GM10248 (cell line): ENCODE data around the gene WWC2.
"Not testable (repeated sequence)": the region's sequence is repeated elsewhere in the genome, so short reads cannot be mapped to it uniquely, and the experiment has no call there.

Experiments used
- CTCF ChIA-PET: fragments of 300-600 bp; sonication (Branson Sonifier 250); formaldehyde crosslinking; extraction: SDS; loops from one replicate; lab custom pipeline; 2021; ENCODE audit warnings: antibody characterized with exemption; lab: Yijun Ruan, JAX
- POLR2A ChIA-PET: fragments of 350-650 bp; sonication (Branson Sonifier 250); formaldehyde crosslinking; extraction: SDS; loops from one replicate; lab custom pipeline; 2020; ENCODE audit warnings: antibody characterized with exemption; lab: Yijun Ruan, JAX
- DNase-seq: peaks from one replicate; pipeline ENCODE4 v3.0.0; 2012; ENCODE audit errors: extremely low spot score
- TF ChIP-seq, protein P1 (sequence below): IDR thresholded peaks from 2 replicates; pipeline ENCODE4 v1.5.1; 2012; ENCODE audit warnings: mild to moderate bottlenecking, low read depth; ENCODE audit errors: extremely low read depth, missing control alignments, control extremely low read depth

The WWC2 gene

DNA sequence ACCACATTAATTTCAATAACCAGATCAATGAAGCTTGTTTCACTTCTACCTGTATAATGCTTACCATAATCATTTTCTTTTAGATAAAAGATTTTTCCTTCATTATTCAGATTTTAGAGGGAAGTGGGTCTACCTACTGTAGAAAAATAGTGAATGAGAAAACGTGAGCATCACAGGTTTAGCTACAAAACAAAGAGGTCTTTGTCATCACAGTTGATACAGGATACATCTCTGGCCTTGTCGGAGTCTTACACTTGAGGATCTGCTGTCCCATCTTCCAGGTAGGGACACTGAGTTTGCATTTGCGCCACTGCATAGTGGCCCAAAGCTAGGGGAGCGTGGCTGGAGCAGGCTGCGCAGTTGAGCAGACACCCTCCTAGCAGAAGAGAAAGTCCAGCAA is 222.5 kb downstream of the WWC2 start:
- no peak for DNase-seq
- CTCF ChIA-PET, result interaction anchor here (1.0 kb wide), 1 partner anchor 11 kb away, joined by 3 read pairs; no protein-coding TSS in a partner anchor
- POLR2A ChIA-PET, result no interaction called here
- TF ChIP-seq, protein P1, sequence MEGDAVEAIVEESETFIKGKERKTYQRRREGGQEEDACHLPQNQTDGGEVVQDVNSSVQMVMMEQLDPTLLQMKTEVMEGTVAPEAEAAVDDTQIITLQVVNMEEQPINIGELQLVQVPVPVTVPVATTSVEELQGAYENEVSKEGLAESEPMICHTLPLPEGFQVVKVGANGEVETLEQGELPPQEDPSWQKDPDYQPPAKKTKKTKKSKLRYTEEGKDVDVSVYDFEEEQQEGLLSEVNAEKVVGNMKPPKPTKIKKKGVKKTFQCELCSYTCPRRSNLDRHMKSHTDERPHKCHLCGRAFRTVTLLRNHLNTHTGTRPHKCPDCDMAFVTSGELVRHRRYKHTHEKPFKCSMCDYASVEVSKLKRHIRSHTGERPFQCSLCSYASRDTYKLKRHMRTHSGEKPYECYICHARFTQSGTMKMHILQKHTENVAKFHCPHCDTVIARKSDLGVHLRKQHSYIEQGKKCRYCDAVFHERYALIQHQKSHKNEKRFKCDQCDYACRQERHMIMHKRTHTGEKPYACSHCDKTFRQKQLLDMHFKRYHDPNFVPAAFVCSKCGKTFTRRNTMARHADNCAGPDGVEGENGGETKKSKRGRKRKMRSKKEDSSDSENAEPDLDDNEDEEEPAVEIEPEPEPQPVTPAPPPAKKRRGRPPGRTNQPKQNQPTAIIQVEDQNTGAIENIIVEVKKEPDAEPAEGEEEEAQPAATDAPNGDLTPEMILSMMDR, result no peak

DNA sequence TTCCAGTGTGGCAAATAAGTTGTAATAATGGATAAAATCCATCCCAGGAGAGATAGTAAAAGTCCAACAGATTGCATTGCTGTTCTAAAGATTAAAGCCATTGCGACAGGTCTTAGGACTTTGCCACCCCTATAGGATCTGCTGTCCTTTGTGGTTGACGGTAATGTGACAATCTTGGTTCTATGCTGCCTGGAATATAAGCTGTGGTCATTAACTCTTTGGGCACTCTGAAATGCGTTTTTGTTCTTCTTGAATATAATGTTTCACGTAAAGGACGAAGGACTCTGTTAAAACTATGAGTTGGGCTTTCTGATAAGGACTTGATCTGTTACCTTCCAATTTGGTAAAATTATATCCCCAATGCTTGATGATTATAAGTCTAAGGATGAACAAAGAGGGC is 223.3 kb downstream of the WWC2 start, which contains the start of gene CLDN24:
Gene CLDN24, minus strand, starts transcription at position 101 of the 400 bp plus-strand sequence. Its CDS starts 0 bp downstream, at position 101.
- TF ChIP-seq, protein P1, result no peak
- DNase-seq, result no peak
- CTCF ChIA-PET, result no interaction called here
- POLR2A ChIA-PET, result no interaction called here

DNA sequence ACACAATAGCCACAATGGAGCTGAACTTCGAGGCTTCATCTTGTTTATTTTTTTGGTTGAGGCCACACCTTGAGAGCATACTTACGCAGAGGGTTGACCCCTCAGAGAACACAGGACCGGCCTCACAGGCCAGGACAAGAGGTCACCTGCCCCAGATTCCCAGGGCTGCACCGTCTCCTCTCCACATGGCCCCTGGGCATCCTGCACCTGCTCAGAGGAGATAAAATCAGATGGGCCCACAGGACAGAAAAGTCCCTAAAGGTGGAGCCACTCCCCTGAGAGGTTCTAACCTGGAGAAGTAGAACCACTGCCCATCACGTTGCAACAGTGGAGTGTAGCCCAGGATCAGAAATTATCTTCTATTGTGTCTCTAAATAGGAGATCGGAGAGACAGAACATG is 224.2 kb downstream of the WWC2 start:
- POLR2A ChIA-PET, result no interaction called here
- no peak for DNase-seq
- TF ChIP-seq, protein P1, result no peak
- CTCF ChIA-PET, result no interaction called here

DNA sequence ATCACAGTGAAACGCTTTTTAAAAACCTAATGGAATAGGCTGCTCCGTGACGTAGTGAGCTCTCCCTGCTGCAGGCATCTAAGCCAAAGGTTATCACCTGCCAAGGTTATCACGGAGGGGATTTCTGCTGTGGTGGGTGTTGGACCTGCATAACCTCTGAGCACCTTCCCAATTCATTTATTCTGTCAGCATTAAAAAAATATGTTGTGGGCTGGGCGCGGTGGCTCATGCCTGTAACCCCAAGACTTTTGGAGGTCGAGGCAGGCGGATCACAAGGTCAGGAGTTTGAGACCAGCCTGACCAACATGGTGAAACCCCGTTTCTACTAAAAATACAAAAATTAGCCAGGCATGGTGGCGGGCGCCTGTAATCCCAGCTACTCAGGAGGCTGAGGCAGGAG is 225.0 kb downstream of the WWC2 start:
- POLR2A ChIA-PET, CTCF ChIA-PET, DNase-seq: not testable (repeated sequence)

DNA sequence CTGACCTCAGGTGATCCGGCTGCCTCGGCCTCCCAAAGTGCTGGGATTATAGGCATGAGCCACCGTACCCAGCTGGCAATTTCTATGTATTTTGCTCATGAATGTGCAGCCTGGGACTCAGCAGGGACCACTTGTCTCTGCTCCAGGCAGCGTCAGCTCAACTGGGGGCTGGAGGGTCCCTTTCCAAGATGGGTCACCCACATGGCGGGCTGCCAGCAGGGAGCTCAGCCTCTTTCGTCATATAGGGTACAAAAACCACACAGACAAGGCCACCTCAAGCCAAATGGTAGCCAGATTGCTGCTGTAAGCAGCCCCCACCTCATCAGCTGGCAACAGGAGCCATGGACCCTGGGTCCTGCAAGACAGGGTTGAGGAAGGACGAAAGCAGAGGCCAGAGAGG is 225.6 kb downstream of the WWC2 start:
- TF ChIP-seq, protein P1, result no peak
- no peak for DNase-seq
- CTCF ChIA-PET, result no interaction called here
- POLR2A ChIA-PET, result no interaction called here

DNA sequence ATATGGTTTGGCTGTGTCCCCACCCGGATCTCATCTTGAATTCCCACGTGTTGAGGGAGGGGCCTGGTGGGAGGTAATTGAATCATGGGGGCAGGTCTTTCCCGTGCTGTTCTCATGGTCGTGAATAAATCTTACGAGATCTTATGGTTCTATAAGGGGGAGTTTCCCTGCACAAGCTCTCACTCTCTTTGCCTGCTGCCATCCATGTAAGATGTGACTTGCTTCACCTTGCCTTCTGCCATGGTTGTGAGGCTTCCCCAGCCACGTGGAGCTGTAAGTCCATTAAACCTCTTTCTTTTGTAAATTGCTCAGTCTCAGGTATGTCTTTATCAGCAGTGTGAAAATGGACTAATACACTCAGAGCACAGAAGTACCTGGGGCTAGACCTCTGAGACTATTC is 227.3 kb downstream of the WWC2 start:
- CTCF ChIA-PET, POLR2A ChIA-PET, DNase-seq: not testable (repeated sequence)

DNA sequence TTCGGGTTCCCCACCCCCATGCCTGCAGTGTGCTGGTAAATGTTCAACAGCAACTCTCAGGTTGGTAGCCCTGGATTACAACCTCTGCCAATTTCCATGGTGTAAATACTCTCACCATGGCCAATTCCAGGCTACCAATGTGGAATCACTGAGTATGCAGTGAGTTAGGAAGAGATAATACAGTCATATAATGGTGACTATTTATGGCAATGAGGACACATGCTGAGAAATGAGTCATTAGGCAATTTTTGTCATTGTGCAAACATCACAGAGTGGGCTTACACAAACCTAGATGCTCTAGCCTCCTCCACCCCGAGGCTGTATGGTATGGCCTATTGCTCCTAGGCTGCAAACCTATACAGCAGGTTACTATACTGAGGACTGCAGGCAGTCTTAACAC is 227.8 kb downstream of the WWC2 start:
- ChIA-PET POLR2A (no interaction called here), CTCF (no interaction called here)
- no peak for DNase-seq
- TF ChIP-seq, protein P1, result no peak

DNA sequence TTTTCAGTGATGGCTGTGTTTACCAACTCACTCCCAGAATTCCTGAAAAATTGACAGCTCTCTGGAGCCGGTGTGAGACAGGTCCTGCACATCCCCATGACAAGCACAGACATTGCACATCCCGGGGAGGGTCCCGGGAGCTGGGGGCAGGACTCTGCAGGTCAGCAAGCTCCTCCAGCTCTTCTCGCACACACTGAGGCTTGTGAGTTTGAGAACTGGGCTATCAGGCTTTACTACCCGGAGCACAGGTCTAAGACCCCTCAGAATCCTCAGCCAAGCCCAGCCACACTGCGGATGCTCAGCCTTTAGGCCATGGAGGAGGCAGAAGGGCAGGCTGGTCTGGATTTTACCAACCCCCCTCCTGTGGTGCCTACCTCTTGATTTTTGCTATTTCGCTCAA is 228.8 kb downstream of the WWC2 start:
- DNase-seq, result no peak
- ChIA-PET POLR2A (no interaction called here), CTCF (no interaction called here)
- TF ChIP-seq, protein P1, result no peak
